ENCODE data around the gene ZMAT5.

The ZMAT5 gene

GRCh38 chr22:29726512-29727130 is 40.2 kb downstream of the ZMAT5 start:
- DNase-seq: no peak

DNA sequence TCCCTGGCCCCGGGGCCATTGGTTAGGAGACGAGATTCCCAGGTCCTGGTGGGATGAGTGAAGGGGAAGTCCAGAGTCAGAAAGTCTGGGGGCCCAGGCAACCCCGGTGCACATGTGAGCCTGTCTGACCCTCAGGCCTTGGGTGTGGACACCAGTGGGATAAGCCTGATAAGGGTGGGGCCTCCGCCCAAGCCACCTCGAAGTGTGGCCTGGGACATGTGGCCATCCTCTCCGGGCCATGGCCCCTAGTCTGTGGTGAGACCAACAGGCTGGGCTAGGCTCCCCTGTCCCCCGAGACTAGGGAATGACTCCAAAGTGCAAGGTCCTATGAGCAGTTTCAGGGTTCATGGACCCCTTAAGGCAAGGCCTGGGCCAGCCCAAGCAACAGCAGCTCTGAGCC is 40.7 kb downstream of the ZMAT5 start:
- no peak for DNase-seq

GRCh38 chr22:29724843-29725242 is 42.0 kb downstream of the ZMAT5 start:
- no peak for DNase-seq

- no peak for DNase-seq
Measured at GRCh38 chr22:29723766-29724165, 43.0 kb downstream of the ZMAT5 start.

- DNase-seq: no peak
Measured at GRCh38 chr22:29722587-29722986, 44.2 kb downstream of the ZMAT5 start.

DNA sequence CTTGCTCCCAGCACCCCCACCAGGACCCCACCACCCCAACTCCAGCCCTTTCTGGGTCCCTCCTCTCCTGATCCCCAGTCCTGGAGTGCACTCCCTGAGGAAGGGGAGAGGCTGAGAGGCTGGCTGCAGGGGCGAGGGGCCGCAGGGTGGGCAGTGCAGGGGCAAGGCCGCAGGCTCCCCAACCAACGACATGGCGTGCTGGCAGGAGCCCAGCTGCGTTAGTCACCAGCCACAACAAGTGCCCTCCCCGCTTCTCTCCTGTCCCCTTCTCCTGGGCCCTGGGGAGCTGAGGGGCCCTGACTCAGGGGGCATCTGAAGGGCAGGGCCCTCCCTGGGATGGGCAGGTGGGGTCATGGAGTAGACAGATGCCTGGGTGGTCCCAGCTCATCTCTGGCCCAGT is 44.7 kb downstream of the ZMAT5 start:
- no peak for DNase-seq

- DNase-seq: no peak
Measured at GRCh38 chr22:29720811-29721323, 45.9 kb downstream of the ZMAT5 start.

GRCh38 chr22:29719899-29720645 is 46.7 kb downstream of the ZMAT5 start, which contains the start of gene CABP7:
CABP7 (plus strand) TSS chr22:29720003; CDS start chr22:29720425, 422 bp downstream.
- DNase-seq: no peak

DNA sequence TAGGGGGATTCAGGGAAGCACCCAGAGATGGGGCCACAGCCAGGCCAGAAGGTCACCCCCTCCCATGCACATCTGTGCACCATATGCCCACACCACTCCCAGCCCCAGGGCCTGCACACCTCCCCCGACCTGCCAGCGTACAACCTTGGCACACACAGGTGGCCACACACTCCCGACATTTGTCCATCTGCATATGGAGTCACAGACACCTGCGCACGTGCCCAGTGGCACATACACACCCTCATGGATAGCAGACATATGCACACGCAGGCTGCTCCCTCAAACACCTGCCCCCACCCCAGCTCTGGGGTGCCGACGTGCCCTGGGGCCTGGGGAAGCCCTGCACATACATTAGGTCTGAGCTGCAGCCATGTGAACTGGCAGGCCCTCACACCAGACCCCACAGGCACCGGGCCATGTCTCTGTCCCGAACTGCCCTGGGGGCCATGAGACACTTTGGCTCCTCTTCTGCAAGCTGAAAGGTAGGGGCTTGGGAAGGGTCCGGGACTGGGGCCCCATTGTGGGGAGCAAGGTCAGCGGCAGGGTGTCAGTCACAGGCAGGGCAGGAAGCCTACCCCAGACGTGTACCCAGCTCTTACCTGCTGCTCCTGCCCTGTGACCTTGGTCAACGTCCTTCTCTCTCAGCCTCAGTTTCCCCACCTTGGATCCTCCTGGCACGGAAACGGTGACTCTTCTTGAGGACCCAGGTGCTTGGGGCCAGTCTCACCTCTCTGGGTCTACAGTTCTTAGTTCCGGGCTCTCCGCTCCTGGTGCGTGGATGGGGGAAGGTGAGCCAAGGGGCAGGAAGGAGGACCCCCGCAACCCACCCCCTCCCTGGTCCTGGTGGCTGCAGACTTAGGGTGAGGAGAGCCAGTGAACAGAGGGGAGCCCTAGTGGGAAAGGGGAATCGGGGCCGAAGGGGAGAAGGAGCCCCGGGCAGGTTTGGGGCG is 47.6 kb downstream of the ZMAT5 start:
- no peak for DNase-seq

DNA sequence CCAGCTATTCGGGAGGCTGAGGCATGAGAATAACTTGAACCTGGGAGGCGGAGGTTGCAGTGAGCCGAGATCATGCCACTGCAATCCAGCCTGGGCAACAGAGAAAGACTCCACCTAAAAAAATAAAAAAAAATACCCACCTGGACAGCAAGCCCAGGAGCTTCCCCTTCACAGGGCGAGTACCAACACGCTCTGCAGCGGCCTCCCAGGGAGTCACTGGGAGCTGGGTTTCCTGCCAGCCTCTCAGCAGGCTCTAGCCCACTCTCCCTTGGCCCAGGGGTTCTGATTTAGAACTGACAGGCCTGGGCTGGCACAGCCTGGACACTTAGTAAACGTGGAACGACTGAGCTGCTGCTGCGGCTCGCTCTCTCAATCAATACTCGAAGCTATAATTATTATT is 49.0 kb downstream of the ZMAT5 start:
- DNase-seq: no peak

- DNase-seq: no peak
Measured at GRCh38 chr22:29716814-29717545, 49.8 kb downstream of the ZMAT5 start.

DNA sequence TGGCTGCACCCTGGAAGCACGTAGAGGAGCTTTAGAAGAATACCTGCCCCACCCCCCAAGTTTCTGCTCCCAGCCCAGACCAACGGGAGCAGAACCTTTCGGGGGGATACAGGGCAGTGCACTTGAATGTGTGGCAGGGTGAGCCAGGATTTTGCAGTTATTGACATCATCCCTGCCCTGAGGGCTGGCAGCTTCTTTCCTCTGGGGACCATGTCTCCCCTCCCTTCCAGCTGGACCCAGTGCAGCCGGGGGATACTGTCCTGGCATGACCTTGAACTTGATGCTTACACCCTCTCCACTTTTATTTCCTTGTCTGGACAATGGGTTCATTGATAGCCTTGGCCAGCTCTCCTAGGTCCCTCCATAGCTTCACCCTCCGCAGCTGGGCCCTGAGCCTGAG is 51.1 kb downstream of the ZMAT5 start:
- no peak for DNase-seq

GRCh38 chr22:29715240-29715639 is 51.6 kb downstream of the ZMAT5 start:
- DNase-seq: no peak

DNA sequence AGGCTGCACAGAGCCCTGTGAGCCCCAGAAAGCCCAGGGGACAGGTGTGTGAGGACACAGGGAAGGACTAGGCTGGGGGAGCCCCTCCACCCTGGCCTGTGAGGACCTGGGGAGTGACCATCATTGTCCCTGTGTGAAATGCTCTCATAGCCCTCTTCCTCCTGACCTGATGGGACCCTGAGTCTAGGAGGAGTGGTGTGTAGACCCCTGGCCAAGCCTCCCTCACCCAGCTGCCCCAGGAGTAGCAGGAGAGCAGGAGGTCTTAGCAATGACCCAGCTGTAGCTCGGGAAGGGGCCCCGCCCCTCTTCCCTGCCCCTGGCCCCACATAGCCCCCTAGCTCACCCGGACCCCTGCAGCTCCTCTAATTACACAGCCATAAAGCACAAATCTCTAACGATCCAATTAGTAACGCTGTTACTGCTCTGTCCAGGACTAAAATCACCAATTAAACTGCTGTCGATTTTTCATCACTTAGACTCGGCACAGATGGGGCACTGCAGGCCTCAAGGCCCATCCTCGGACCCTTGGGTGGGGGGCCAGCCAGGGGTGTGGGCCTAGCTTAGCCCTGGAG is 53.6 kb downstream of the ZMAT5 start:
- no peak for DNase-seq

GRCh38 chr22:29712119-29712518 is 54.7 kb downstream of the ZMAT5 start:
- no peak for DNase-seq

DNA sequence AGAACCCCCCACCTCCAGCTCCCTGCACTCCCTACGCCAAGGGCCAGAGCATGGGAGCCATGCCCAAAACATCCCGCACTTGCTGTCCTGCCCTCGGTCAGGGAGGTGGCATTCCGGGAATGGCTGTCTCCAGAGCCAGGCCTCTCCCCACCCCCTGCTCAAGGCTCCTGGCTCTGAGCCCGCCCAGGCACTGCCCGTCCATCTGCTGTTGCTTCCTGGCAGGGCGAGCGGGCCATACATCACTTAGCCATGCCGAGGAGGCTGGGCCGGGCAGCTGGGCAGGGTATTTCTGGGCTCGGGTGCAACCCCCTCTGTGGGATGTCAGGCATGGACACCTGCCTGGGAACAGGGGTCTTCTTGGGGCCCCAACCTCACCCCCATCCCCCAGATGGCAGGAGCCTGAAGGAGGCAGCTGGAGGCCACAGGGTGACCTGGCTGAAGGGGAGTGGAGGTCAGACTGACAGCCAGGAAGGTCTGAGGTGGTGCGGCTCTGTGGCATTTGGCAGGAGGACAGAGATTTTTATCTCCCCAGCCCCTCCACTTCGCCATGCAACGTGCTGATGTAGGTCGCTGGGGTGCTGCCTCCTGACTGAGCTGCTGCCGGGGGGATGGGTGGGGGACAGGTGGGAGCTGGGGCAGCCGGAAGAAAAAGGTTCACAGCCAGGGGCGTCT is 55.7 kb downstream of the ZMAT5 start:
- no peak for DNase-seq

- DNase-seq: no peak
Measured at GRCh38 chr22:29710193-29710592, 56.6 kb downstream of the ZMAT5 start.

- DNase-seq: no peak
Measured at GRCh38 chr22:29707471-29707870, 59.3 kb downstream of the ZMAT5 start.

DNA sequence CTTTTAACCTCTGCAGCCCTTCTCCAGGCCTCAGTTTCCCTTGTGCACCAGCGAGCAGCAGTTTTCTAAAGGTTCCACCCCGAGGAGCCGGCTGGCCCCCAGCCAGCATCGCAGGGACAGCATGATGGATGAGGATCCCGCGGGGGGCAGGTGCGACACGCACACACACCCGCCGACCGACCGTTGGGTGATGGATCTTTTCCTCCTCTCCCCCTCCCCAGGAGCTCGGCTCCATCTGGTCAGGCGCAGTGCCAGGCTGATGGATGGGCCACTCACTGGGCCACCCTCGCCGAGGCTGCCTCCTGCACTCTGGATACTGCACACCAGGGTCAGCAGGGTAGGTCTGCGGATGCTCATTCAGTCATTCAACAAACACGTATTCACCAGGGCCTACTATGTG is 59.8 kb downstream of the ZMAT5 start:
- no peak for DNase-seq

DNA sequence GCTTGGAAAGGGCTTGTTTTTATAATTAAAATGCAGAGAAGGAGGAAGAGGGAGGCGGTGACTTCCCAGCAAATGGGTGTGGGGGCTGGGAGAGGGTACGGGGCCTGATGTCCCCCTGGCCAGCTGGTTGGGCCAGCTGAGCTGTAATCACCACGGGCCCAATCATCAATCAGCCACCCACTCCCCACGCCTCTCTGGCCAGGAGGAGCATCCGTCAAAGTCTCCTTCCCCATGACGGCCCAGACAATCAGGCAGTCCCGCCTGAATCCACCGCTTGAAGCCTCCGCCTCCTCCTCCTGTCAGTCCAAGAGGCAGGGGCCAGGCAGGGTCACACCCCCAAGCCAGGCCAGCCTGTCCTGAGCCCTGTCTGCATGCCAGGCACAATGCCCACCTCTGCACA is 60.3 kb downstream of the ZMAT5 start:
- no peak for DNase-seq

DNA sequence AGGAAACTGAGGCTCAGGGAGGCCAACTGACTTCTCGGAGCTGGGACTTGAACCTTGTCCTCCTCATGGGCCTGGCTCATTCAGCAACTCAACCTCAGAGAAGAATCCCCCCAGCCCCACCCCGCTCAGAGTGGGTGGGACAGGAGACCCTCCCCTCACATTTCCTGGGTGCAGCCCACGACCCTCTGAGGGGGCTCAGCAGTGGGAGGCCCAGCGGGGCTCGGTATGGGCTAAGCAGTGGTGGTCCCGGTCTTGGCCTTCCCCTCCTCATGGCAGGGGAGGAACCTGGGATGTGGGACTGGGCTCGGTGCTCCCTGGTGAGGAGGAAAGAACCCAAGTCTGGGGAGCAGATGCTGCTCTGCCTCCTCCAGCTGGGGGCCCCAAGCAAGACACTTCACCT is 61.2 kb downstream of the ZMAT5 start:
- no peak for DNase-seq
